Stimulated activated CD4-positive, alpha-beta T cell treated with anti-CD3 and anti-CD28 coated beads, Interleukin-1b, Interleukin-23, amount 100 ng/mL, for 48 hours (primary cell): Measurements from ENCODE around the gene LCOR.
"Not testable (repeated sequence)": the region's sequence is repeated elsewhere in the genome, so short reads cannot be mapped to it uniquely, and the experiment has no call there.

Experiments used
- DNase-seq: peaks from one replicate; pipeline ENCODE4 v3.0.0-alpha.2; 2020

The LCOR gene

GRCh38 chr10:96831867-96832720 lies at the start of gene LCOR:
LCOR (plus strand) TSS chr10:96832298; CDS start chr10:96949058, 116,760 bp downstream.
- DNase-seq = peak; percentile 81

GRCh38 chr10:96784253-96784652 lies 47.8 kb upstream of the LCOR start:
- no peak for DNase-seq

- no peak for DNase-seq
Measured at GRCh38 chr10:96789571-96790108, 42.5 kb upstream of the LCOR start.

GRCh38 chr10:96791902-96792301 lies 40.2 kb upstream of the LCOR start:
- no peak for DNase-seq

- no peak for DNase-seq
Measured at GRCh38 chr10:96794836-96795733, 37.0 kb upstream of the LCOR start.

- no peak for DNase-seq
Measured at GRCh38 chr10:96797485-96797884, 34.6 kb upstream of the LCOR start.

GRCh38 chr10:96803288-96803664 lies 28.8 kb upstream of the LCOR start:
- DNase-seq = no peak

GRCh38 chr10:96814264-96814663 lies 17.8 kb upstream of the LCOR start:
- DNase-seq = no peak

- not testable (repeated sequence) for DNase-seq
Measured at GRCh38 chr10:96818971-96819370, 13.1 kb upstream of the LCOR start.

GRCh38 chr10:96820765-96821164 lies 11.3 kb upstream of the LCOR start:
- DNase-seq = no peak

GRCh38 chr10:96826438-96826837 lies 5.7 kb upstream of the LCOR start:
- DNase-seq = no peak

- no peak for DNase-seq
Measured at GRCh38 chr10:96828609-96829008, 3.5 kb upstream of the LCOR start.

GRCh38 chr10:96829029-96829773 lies 2.9 kb upstream of the LCOR start:
- DNase-seq = no peak

- DNase-seq = peak; percentile 81
Measured at GRCh38 chr10:96830511-96831199, 1.4 kb upstream of the LCOR start.

GRCh38 chr10:96831200-96831866 lies 765 bp upstream of the LCOR start:
- no peak for DNase-seq

GRCh38 chr10:96832721-96833219 lies 672 bp downstream of the LCOR start:
- DNase-seq = peak; percentile 87

- peak; percentile 5 for DNase-seq
Measured at GRCh38 chr10:96833220-96834001, 1.3 kb downstream of the LCOR start.

- no peak for DNase-seq
Measured at GRCh38 chr10:96834120-96834519, 2.0 kb downstream of the LCOR start.

- DNase-seq = no peak
Measured at GRCh38 chr10:96835899-96836298, 3.8 kb downstream of the LCOR start.

GRCh38 chr10:96838529-96838928 lies 6.4 kb downstream of the LCOR start:
- DNase-seq = no peak
